ENCODE measurements around the gene ACOT11. TPM values are rescaled to one million over a fixed set of nuclear protein-coding genes. Genes with fewer than 3 reads are reported as not detected.

Gene ACOT11
- total RNA-seq, 3 donors from 2014 or later = 1.6 to 7.3 (median 1.8) TPM

- DNase-seq (ENCODE audit: low spot score in 2 of 2) = no peak
- TF ChIP-seq POLR2AphosphoS5 (IDR thresholded peaks at IDR 0.05) (no peak), CTCF (IDR thresholded peaks at IDR 0.05) (no peak), POLR2A (IDR thresholded peaks at IDR 0.05) (no peak)
- intact Hi-C loops (cut with DNase I; ENCODE audit: low total_unique reads) = no loop called here
- no peak overlapping the region for H3K27ac ChIP-seq
- H3K4me3 ChIP-seq = peak overlapping the region in 2 of 3 donors; percentile 50 to 66
- H3K9me3 ChIP-seq = no peaks in the 10 kb centered on the region
- no peaks in the 10 kb centered on the region for H3K27me3 ChIP-seq
- no peaks in the 10 kb centered on the region for H3K36me3 ChIP-seq
- H3K4me1 ChIP-seq = peaks cover 0 to 6% of the 10 kb centered on the region in 2 donors
Observed at GRCh38 chr1:54500107-54500431, 48.0 kb upstream of the ACOT11 start.

- TF ChIP-seq POLR2A (IDR thresholded peaks at IDR 0.05) (no peak), POLR2AphosphoS5 (IDR thresholded peaks at IDR 0.05) (no peak), CTCF (IDR thresholded peaks at IDR 0.05) (no peak)
- no peaks in the 10 kb centered on the region for H3K9me3 ChIP-seq
- peaks cover 0 to 6% of the 10 kb centered on the region in 2 donors for H3K4me1 ChIP-seq
- no peak overlapping the region for H3K4me3 ChIP-seq
- no peak for DNase-seq (ENCODE audit: low spot score in 2 of 2)
- H3K27ac ChIP-seq = no peak overlapping the region
- H3K27me3 ChIP-seq = no peaks in the 10 kb centered on the region
- no peaks in the 10 kb centered on the region for H3K36me3 ChIP-seq
- intact Hi-C loops (cut with DNase I; ENCODE audit: low total_unique reads) = no loop called here
Observed at GRCh38 chr1:54501849-54502248, 46.2 kb upstream of the ACOT11 start.

DNA sequence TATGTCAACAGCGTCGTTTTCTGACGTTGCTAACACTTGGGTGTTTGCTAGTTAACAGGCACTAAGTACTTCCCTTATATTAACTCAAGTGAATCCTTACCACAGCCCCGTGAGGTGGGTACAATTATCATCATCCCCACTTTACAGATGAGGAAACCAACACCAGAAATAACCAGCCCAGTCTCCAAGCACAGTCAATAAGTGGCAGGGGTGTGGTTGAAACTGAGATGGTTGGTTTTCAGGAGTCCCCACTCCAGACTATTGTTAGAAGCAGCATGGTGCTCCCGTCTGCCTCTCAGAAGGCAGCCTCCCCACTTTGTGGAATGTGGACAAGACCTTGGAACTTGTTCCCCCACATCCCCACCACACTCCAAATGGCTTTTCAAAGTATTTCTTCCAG is 45.7 kb upstream of the ACOT11 start:
- Histone ChIP-seq H3K4me1 (peaks cover 0 to 6% of the 10 kb centered on the region in 2 donors), H3K4me3 (no peak overlapping the region), H3K27me3 (no peaks in the 10 kb centered on the region), H3K27ac (no peak overlapping the region), H3K9me3 (no peaks in the 10 kb centered on the region), H3K36me3 (no peaks in the 10 kb centered on the region)
- no peak for TF ChIP-seq CTCF (IDR thresholded peaks at IDR 0.05)
- no peak for TF ChIP-seq POLR2AphosphoS5 (IDR thresholded peaks at IDR 0.05)
- no peak for TF ChIP-seq POLR2A (IDR thresholded peaks at IDR 0.05)
- intact Hi-C loops (cut with DNase I; ENCODE audit: low total_unique reads) = no loop called here
- no peak for DNase-seq (ENCODE audit: low spot score in 2 of 2)

DNA sequence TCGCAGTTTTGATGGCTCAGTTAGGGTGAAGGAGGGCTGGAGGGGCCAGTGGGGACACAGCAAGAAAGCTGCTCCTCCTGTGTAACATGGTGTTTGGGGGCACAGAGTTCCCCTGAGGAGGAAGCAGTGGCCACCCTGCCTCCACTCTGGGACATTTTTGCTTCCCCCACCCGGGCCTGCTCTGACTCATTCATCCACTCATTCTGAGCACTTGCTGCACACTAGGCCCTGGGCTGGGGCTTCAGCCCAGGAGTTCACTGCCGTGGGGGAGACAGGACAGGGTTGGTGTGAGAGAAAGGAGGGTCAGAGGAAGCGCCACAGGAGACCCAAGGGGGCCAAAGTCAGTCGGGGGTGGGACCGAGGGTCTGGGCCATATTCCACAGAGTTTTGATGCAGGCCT is 41.4 kb upstream of the ACOT11 start:
- no peaks in the 10 kb centered on the region for H3K9me3 ChIP-seq
- DNase-seq (ENCODE audit: low spot score in 2 of 2) = no peak
- intact Hi-C loops (cut with DNase I; ENCODE audit: low total_unique reads) = no loop called here
- no peaks in the 10 kb centered on the region for H3K27me3 ChIP-seq
- H3K36me3 ChIP-seq = no peaks in the 10 kb centered on the region
- no peaks in the 10 kb centered on the region for H3K4me1 ChIP-seq
- H3K4me3 ChIP-seq = no peak overlapping the region
- TF ChIP-seq CTCF (IDR thresholded peaks at IDR 0.05) (no peak), POLR2AphosphoS5 (IDR thresholded peaks at IDR 0.05) (no peak), POLR2A (IDR thresholded peaks at IDR 0.05) (no peak)
- H3K27ac ChIP-seq = no peak overlapping the region

DNA sequence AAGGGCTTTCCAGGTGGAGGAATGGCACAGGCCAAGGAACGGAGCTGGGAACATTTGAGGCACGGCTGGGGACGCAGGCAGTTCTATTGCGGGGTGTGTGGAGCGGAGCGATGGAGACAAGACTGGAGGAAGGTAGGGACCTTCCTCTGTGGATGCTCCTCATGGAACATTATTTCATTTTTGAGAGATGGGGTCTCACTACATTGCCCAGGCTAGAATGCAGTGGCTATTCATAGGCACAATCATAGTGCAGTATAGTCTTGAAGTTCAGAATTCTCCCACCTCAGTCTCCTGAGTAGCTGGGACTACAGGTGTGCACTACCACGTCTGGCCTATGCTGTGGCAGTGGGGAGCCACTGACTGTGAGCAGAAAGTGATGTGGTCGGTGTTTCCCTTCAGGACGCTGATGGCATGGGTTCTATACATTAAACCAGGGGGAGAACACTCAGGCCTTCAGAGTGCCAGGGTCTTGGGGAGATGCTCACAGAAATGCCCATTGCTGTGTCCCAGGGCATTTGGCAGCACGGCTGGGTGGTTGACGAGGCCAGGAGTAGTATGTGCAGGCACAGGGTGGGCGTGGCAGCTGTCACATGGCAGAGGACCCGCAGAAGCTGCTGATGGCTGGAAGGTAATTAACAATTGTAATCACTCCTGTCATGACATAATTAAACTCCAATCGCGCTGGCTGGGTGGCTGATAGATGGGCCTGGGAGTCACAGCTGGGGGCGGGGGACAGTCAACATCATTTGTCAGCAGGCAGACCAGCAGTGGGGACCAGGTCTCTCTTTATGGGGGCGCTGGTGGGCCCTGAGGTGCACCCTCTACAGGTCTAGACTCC is 40.8 kb upstream of the ACOT11 start:
- Histone ChIP-seq H3K9me3 (no peaks in the 10 kb centered on the region), H3K27ac (no peak overlapping the region), H3K36me3 (no peaks in the 10 kb centered on the region), H3K27me3 (no peaks in the 10 kb centered on the region), H3K4me1 (no peaks in the 10 kb centered on the region), H3K4me3 (no peak overlapping the region)
- TF ChIP-seq POLR2A (IDR thresholded peaks at IDR 0.05) (no peak), CTCF (IDR thresholded peaks at IDR 0.05) (no peak), POLR2AphosphoS5 (IDR thresholded peaks at IDR 0.05) (no peak)
- intact Hi-C loops (cut with DNase I; ENCODE audit: low total_unique reads) = no loop called here
- DNase-seq (ENCODE audit: low spot score in 2 of 2) = no peak

Measured in breast epithelium (tissue), 4 donors.